Loucy (cell line): Measurements from ENCODE around the gene OSTM1.

Source experiments
- EZH2phosphoT487 ChIP-seq: fragments of 200-600 bp; IDR thresholded peaks from 2 replicates; pipeline ENCODE4 v1.6.1; 2018; ENCODE audit warnings: antibody characterized with exemption, mild to moderate bottlenecking, moderate library complexity, borderline replicate concordance
- TF ChIP-seq, protein P1 (sequence below): fragments of 200-600 bp; sonication (generic); conservative IDR thresholded peaks from 2 replicates; pipeline ENCODE4 v1.5.1; 2014; ENCODE audit warnings: mild to moderate bottlenecking, antibody characterized with exemption, low read length

GRCh38 chr6:108004861-108005260 is 69.7 kb downstream of the OSTM1 start:
- TF ChIP-seq, protein P1, sequence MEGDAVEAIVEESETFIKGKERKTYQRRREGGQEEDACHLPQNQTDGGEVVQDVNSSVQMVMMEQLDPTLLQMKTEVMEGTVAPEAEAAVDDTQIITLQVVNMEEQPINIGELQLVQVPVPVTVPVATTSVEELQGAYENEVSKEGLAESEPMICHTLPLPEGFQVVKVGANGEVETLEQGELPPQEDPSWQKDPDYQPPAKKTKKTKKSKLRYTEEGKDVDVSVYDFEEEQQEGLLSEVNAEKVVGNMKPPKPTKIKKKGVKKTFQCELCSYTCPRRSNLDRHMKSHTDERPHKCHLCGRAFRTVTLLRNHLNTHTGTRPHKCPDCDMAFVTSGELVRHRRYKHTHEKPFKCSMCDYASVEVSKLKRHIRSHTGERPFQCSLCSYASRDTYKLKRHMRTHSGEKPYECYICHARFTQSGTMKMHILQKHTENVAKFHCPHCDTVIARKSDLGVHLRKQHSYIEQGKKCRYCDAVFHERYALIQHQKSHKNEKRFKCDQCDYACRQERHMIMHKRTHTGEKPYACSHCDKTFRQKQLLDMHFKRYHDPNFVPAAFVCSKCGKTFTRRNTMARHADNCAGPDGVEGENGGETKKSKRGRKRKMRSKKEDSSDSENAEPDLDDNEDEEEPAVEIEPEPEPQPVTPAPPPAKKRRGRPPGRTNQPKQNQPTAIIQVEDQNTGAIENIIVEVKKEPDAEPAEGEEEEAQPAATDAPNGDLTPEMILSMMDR: no peak
- TF ChIP-seq EZH2phosphoT487: no peak
